Suppressor macrophage treated with lipopolysaccharide for 4 hours (primary cell): Measurements from ENCODE around the gene MYO1F.

Source experiments
- DNase-seq: peaks from one replicate; pipeline ENCODE4 v3.0.0-alpha.2; 2020

Gene MYO1F

DNA sequence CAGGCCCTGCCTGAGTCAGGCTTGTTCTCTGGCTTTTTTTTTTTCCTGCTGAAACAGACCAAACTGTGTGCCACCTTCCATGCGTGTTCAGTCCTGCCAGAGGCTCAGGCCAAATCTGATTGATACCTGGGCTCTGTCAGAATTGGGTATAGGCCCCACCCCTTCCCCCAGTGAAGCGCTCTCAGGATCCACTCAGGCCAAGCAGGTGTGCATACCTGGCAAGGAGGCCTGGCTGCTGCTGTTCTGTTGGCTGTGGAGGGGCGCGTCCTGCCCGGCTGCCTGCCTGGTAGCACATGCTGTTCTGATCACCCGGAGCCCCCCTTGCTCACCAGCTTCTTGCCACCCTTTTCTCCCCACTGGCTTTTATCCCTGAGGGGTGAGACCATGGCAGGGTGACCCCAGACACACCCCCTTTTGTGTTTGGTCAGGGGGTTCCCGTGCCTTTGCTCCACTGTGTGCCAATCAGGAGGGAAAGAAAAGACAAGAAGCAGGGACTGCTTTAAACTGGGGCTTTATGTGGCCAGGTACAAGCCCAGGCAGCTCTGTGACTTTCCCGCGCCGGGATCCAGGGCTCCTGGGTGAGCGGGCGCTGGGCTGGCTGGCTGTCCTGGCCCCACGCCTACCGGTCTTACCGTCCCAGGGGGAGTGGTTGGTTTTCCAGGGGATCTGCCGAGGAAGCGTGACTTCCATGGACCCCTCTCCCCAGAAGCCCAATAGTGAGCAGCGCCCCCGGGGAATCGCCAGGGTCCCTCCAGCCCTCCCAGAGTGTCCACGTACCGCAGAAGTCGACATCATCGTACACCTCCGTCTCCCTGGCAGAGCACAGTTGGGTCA, 87.5 kb downstream of the MYO1F start:
- DNase-seq, result no peak

DNA sequence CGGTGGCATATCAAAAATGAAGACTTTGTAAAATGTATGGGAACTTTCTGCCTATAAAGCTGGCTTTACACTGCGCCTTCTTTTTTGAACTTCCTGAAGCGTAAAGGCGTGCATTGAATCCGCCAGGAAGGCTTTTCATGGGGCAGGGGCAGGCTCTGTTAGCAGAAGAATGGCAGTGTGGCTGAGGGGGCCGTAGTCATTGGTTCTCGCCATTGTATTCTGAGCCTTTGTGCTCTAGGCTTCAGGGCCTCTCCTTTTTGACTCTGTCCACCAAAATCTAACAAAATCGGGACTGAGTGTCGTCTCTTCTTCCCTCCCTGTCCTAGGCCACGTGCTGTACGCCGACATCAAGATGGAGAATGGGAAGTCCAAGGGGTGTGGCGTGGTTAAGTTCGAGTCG, 88.9 kb downstream of the MYO1F start:
- DNase-seq, result no peak

DNA sequence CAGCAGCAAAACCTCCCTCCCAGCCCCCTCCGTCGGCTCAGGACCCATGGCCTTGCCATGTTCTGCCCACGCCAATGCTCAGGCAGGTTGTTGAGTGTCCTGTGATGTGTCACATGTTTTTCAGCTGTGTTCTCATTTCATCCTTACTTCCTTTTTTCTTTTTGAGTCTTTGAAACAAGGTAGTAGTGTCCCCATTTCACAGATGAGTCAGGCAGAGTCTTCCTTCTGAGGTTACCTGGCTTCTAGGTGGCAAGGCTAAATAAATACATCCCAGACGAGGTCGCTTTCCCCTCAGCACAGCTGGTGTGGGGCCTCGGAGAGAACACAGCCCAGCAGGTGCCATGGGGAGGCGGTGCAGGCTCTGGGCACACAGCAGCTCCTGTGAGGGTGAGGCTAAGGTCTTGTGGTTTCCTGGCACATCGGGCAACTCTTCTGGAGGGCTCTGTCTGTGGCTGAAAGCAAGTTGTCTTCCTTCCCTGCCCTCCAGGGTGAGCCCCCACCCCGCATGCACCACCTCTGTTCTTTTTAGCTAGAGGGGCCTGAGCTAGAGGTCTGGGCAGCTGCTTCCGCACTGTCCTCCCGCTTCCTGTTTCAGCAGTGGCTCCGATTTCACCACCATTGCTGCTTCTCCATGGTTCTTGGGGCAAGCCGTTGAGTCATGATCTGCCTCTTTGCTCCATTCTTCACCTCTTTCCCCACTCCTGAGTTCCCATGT, 89.9 kb downstream of the MYO1F start:
- DNase-seq, result peak; percentile 91

DNA sequence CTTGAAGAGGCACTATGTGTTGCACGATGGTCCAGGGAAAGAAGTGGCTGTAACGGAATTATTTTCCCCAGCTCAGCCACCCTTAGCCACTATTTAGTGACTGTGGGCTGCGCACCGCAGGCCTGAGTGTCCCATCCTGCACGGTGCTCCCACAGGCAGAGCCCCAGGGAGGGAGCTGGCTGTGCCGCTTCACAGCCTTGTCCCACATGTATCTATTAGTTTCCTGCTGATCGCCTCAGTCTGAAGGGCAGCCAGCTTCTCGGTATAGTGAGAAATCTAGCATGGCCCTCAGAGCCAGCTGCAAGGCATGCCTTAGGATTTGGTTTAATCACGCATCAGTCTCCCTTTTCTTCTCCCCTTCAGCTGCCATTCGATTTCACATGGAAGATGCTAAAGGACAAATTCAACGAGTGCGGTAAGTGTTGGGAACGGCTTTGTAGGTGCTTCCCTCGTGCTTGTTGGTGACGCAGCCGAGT, 90.5 kb downstream of the MYO1F start:
- no peak for DNase-seq

DNA sequence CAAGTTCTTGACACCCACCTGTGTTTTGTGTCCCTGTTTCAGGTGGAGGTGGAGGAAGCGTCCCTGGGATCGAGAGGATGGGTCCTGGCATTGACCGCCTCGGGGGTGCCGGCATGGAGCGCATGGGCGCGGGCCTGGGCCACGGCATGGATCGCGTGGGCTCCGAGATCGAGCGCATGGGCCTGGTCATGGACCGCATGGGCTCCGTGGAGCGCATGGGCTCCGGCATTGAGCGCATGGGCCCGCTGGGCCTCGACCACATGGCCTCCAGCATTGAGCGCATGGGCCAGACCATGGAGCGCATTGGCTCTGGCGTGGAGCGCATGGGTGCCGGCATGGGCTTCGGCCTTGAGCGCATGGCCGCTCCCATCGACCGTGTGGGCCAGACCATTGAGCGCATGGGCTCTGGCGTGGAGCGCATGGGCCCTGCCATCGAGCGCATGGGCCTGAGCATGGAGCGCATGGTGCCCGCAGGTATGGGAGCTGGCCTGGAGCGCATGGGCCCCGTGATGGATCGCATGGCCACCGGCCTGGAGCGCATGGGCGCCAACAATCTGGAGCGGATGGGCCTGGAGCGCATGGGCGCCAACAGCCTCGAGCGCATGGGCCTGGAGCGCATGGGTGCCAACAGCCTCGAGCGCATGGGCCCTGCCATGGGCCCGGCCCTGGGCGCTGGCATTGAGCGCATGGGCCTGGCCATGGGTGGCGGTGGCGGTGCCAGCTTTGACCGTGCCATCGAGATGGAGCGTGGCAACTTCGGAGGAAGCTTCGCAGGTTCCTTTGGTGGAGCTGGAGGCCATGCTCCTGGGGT, 91.5 kb downstream of the MYO1F start:
- no peak for DNase-seq

DNA sequence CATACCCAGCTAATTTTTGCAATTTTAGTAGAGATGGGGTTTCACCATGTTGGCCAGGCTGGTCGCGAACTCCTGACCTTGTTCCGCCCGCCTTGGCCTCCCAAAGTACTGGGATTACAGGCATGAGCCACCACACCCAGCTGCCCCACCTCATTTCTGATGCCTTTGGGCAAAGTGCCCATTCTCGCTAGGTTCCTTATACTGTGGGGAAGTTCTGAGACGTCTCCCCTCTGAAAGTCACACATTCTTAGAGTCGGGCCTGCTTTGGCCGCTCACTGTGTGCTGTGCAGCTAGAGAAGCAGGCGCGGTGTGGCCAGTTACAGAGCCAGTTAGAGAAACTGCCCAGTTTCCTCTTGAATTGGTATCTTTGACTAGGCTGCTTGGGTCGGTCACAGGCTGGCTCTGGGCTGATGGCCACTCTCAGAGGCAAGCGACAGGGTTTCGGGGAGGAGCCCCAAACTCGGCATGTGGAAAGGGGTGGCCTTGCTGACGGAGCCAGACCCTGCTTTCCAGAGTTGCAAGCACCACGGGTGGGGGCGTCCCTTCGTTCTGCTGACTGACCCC, 92.8 kb downstream of the MYO1F start:
- peak; percentile 86 for DNase-seq

DNA sequence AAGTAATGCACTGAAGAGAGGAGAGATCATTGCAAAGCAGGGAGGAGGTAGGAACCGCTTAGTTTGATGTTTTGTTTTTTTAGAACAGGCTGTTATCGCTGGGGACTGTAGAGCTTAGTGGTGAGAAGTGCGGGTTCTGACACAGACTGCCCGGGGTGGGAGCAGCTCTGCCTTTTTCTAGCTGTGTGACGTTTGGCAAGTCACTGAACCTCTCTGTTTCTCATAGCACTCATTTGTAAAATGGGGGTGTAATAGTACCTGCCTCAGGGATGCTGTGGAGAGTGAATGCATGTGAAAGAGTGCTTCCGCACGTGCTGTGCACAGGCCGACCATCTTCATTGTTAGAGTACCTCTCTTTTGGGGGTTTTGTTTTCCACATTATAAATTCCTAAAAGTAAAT, 94.1 kb downstream of the MYO1F start:
- DNase-seq, result no peak

DNA sequence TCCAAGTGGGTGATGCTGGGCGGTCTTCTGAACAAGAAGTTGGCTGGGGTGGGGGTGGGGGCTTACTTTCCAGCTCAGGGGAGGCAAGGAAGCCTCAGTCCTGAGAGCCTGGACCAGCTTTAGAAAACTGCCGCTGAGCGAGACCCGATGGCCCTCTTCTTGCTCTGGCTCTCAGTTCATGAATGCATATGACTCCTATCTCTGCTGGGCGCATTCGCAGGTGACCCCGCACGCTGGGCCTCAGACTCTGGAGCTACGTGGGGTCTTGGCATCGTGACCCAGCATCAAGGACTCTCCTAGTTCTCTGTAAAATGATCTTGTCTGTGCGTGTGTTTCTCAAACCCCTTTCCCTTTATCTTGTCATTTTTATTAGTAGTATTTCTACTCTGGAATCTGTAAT, 94.5 kb downstream of the MYO1F start:
- no peak for DNase-seq

DNA sequence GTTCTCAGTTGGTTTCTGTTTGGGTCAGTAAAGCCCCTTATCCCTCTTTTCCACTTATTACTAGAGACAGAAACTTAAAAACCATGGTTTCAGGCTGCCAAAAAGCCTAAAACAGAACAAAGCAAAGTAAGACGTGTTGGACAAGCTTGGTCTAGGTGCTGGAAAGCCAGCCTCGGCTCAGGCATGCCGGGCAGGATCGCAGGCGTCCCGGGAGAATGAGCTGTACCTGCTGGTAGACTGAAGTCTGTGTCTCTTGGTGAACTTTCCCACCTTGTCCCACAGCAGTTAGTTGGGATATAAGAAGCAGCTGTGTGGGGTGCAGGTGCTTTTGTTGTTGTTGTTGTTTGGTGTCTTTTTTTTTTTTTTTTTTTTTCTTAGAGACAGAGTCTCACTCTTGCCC, 95.6 kb downstream of the MYO1F start:
- no peak for DNase-seq

DNA sequence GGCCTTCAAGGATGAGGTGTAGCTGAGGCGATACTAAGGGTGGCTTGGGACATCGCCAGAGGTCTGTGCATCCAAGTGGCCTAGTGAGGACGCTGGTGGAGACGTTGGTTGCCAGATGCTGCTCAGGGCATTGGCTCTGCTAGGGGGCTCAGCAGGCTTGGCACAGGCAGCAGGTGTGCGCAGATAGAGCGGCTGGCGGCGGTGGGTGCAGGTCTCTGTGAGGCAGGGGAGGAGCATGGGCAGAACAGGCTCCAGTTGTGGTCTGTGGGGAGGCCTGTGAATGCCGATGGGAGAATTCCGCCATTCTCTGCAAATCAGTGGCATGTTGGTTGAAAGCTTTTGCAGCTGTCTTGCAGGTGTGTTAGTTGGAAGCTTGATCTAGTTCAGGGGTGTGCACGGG, 96.0 kb downstream of the MYO1F start:
- DNase-seq, result no peak

DNA sequence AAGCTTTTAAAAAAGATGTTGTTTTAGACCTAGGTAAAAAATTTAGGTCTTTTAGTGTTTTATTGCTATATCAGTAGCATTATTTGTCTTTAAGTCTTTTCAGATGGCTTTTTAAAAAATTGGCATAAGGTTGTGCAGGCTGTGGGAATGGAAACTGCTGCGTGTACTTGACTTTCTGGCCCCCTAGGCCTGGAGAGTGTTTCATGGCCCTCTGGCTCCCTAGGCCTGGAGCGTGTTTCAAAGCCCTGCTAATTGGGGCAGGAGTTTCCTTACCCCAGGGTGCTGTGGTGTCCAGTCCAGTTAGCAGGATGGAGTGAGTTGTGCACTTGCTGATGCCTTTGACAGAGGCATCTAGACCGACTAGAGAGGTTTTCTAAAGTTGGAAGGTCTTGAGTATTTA, 98.6 kb downstream of the MYO1F start:
- DNase-seq, result no peak

DNA sequence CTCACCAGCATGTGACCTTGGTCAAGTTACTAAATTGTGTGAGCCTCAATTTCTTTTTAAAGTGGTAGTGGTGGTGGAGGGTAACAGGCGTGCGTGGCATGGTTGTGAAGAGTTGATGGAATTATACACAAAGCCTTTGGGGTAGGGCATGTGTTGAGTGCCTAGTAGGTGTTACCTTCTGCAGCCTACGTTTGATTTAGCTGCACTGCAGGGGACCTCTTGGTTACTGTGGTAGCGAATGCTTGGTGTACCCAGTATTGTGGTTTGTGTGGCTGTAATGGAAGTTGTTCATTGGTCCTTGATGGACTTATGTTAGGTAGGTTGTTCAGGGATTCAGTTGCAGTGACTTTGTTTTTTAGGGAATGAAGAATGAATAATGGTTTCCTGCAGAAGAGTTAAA, 99.4 kb downstream of the MYO1F start:
- DNase-seq, result no peak

DNA sequence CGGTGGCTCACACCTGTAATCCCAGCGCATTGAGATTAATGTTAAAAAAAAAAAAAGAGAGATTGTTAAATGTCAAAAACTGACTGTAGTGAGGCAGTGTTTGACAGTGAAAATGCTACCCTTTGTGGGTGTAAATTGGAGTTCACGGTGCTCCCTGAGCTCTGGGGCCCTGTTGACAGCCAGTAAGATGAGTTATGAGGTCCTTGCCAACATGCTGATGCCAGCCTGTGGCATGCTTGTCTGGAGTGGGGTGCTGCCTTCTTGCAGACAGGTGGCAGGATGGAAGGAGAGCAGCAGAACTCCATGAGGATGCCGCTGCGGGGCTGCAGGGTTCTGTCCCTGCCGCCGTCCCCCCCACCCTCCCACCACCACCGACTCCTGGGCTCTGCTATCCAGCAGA, 100.7 kb downstream of the MYO1F start:
- no peak for DNase-seq

DNA sequence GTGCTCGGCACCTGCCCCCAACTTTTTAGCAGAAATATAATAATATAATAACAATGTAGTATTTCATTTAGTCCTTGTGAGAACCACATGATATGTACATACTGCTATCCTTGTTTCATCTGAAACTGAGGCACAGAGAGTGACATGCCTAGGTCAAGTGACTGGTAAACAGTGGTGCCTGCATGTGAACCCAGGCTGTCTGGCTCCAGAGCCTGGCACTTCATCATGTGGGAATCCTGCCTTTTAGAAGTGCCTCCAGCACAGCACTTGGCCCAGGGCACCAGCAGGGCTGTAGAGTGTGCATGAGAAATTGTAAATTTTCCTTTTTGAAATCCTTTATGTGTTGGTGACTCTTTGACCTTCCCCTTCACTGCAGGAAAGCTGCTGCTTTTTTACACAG, 102.2 kb downstream of the MYO1F start:
- DNase-seq, result no peak

DNA sequence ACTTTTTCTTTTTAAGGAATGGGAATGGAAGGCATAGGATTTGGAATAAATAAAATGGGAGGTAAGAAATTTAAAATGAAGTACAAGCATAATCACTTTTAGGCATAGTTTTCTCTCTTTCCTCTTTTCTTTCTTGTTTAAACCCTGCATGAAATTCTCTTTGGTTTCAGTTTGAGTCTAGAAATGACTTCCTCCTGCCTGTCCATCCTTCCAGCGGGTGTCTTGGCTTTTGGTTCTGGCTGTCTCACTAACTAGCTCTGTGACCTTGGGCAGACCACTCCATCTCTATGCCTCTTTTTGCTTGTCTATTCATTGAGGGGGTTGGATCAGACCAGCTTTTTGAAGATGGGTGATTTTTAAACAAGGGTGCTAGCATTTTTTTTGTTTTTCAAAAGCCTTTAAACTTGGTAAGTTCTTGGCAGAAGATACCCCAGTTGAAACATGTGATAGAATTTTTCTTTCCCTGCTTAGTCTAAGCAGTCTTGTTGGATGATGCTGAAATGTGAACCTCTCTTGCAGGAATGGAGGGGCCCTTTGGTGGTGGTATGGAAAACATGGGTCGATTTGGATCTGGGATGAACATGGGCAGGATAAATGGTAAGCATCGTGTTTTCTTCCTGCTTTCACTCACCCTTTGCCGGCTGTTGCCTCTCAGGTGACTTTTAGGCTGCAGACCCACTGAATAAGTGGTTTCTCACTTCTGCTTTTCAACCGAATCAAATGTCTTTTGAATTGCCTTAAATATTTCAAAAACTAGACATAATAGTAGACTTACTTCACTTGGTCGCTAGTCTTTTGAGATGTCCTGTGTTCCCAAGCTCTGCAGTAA, 103.4 kb downstream of the MYO1F start:
- peak; percentile 57 for DNase-seq
